Measurements from ENCODE around the gene NBPF1. TPM values are rescaled to one million over a fixed set of nuclear protein-coding genes. Genes with fewer than 3 reads are reported as not detected.
"Not testable (repeated sequence)": the region's sequence is repeated elsewhere in the genome, so short reads cannot be mapped to it uniquely, and the experiment has no call there.

NBPF1 gene
- polyA plus RNA-seq, 1 experiment: 28.3 TPM

- H3K36me3 ChIP-seq (ENCODE audit: control insufficient read depth, insufficient read depth, low read length); H3K4me3 ChIP-seq (ENCODE audit: low read depth, low read length); POLR2A ChIA-PET; DNase-seq (ENCODE audit: low read depth); H3K27me3 ChIP-seq (ENCODE audit: control insufficient read depth, insufficient read depth, low read length): not testable (repeated sequence)
- CTCF ChIA-PET: interaction anchor here (0.9 to 2.5 kb wide), 5 partner anchors 14 to 30 kb away, joined by 3 to 8 read pairs (median 3); no protein-coding TSS in a partner anchor
Measured at GRCh38 chr1:16639091-16640031, 26.0 kb upstream of the NBPF1 start.

- POLR2A ChIA-PET: not testable (repeated sequence)
Measured at GRCh38 chr1:16637941-16638778, 24.8 kb upstream of the NBPF1 start.

DNA sequence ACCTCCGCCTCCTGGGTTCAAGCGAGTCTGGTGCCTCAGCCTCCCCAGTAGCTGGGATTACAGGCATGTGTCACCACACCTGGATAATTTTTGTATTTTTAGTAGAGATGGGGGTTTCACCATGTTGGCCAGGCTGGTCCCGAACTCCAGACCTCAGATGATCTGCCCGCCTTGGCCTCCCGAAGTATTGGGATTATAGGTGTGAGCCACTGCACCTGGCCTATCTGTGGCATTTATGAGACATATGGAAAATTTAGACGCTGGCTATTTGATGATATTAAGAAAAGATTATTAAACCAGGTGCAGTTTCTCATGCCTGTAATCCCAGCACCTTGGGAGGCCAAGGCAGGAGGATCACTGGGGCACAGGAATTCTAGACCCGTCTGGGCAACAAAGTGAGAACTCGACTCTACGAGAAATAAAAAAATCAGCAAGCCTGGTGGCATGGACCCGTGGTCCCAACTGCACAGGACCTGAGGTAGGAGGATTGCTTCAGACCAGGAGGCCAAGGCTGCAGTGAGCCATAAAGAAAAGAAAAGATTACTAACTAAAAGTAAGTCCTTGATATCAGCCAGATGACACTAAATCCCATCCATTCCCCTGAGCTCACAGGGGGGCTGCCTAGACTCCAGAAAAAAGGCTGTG lies 23.3 kb upstream of the NBPF1 start:
- H3K36me3 ChIP-seq (ENCODE audit: control insufficient read depth, insufficient read depth, low read length): peaks cover 18% of the 10 kb centered on the region
- CTCF ChIA-PET: interaction anchor here (0.7 to 4.9 kb wide), 4 partner anchors 11 to 16 kb away, joined by 4 to 42 read pairs (median 12); no protein-coding TSS in a partner anchor
- H3K27me3 ChIP-seq (ENCODE audit: control insufficient read depth, insufficient read depth, low read length); DNase-seq (ENCODE audit: low read depth); H3K4me3 ChIP-seq (ENCODE audit: low read depth, low read length); POLR2A ChIA-PET: not testable (repeated sequence)

More at GRCh38 chr1:16637941-16638778, 24.8 kb upstream of the NBPF1 start:
- not testable (repeated sequence) for H3K4me3 ChIP-seq (ENCODE audit: low read depth, low read length); DNase-seq (ENCODE audit: low read depth); H3K27me3 ChIP-seq (ENCODE audit: control insufficient read depth, insufficient read depth, low read length); H3K36me3 ChIP-seq (ENCODE audit: control insufficient read depth, insufficient read depth, low read length)
- CTCF ChIA-PET: interaction anchor here (0.9 to 2.5 kb wide), 4 partner anchors 13 to 29 kb away, joined by 3 to 8 read pairs (median 5); no protein-coding TSS in a partner anchor

GRCh38 chr1:16635959-16636358 lies 22.6 kb upstream of the NBPF1 start:
- CTCF ChIA-PET: interaction anchor here (3.4 to 4.9 kb wide), 2 partner anchors 11 to 14 kb away, joined by 17 to 42 read pairs; no protein-coding TSS in a partner anchor
- POLR2A ChIA-PET; H3K27me3 ChIP-seq (ENCODE audit: control insufficient read depth, insufficient read depth, low read length); H3K4me3 ChIP-seq (ENCODE audit: low read depth, low read length); DNase-seq (ENCODE audit: low read depth): not testable (repeated sequence)
- H3K36me3 ChIP-seq (ENCODE audit: control insufficient read depth, insufficient read depth, low read length): peaks cover 25% of the 10 kb centered on the region

GRCh38 chr1:16633540-16634282 lies 20.3 kb upstream of the NBPF1 start:
- POLR2A ChIA-PET; DNase-seq (ENCODE audit: low read depth); H3K4me3 ChIP-seq (ENCODE audit: low read depth, low read length); H3K27me3 ChIP-seq (ENCODE audit: control insufficient read depth, insufficient read depth, low read length): not testable (repeated sequence)
- CTCF ChIA-PET: interaction anchor here (0.6 to 4.9 kb wide), 5 partner anchors 8 to 71 kb away, joined by 3 to 42 read pairs (median 5); no protein-coding TSS in a partner anchor
- H3K36me3 ChIP-seq (ENCODE audit: control insufficient read depth, insufficient read depth, low read length): peaks cover 40% of the 10 kb centered on the region

DNA sequence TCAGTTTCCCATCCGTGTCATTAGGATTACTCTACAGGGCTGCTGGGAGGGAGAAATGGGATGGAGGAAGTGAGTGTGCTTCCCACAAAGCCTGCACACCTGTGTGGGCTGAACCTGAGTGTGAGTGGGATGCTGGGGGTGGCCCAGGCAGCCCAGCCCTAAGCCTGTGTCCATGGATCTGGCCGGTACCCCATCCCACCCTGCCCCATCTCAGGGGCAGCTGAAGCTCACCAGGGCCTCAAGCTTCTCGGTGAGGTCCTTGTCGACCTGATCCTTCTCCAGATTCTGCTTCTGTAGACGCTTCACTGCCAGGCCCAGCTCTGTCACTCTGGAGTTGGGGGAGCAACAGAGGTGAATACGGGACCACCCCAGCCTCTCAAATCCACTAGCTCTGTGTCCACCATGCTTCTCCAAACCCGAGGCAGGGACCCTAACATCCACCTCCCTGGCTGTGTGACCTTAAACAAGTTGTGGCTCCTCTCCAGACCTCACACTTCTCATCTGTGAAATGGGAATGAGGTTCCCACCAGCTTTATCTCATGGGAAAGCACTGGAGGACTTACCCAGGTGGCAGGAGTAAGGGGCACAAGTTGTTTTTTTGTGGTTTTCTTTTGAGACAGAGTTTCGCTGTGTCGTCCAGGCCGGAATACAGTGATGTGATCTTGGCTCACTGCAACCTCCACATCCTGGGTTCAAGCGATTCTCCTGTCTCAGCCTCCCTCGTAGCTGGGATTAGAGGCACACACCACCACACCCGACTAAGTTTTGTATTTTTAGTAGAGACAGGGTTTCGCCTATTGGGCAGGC lies 18.9 kb upstream of the NBPF1 start:
- POLR2A ChIA-PET; DNase-seq (ENCODE audit: low read depth); H3K4me3 ChIP-seq (ENCODE audit: low read depth, low read length); H3K27me3 ChIP-seq (ENCODE audit: control insufficient read depth, insufficient read depth, low read length): not testable (repeated sequence)
- H3K36me3 ChIP-seq (ENCODE audit: control insufficient read depth, insufficient read depth, low read length): peaks cover 46% of the 10 kb centered on the region
- CTCF ChIA-PET: interaction anchor here (1.4 to 4.9 kb wide), 4 partner anchors 11 to 28 kb away, joined by 4 to 42 read pairs (median 4); no protein-coding TSS in a partner anchor

DNA sequence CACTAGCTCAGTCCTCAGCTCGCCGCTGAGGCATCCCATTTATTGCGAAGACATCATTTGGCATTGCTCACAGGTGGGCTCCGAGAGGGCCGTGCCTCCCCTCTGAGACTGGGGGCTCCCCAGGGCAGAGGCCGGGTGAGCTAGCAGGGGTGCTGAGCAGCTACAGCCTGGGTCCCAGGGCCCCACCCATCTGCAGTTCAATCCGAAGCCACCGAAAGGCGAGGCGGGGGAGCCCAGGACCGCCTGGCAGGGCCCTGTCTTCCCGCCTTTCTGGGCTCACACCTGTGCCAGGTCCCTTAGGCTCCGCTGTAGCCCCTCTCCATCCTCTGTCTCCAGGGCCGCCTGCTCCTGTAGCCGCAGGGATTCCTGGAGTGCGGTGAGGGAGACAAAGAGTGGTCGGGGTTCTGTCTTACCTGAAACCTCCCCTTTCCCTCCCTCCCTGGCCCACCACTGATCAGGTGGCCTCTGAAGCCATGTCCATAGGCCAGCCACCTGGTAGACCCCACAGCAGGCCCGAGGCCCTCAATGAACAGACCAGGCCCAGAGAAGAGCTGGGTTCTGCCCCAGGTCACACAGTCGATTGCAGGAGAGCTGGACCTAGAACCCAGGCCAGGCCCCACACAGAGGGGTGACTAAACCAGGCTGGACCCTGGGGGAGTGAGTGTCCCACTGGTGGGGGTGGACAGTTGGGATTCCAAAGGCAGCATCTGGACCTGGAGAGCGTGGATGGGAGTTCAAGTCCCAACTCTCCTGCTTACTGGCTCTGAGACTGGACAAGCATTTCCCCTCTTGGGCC lies 18.1 kb upstream of the NBPF1 start:
- CTCF ChIA-PET: interaction anchor here (0.8 to 4.9 kb wide), 4 partner anchors 10 to 78 kb away, joined by 3 to 42 read pairs (median 10); no protein-coding TSS in a partner anchor
- POLR2A ChIA-PET: no interaction called here
- DNase-seq (ENCODE audit: low read depth): no peak
- no peaks in the 10 kb centered on the region for H3K27me3 ChIP-seq (ENCODE audit: control insufficient read depth, insufficient read depth, low read length)
- peaks cover 48% of the 10 kb centered on the region for H3K36me3 ChIP-seq (ENCODE audit: control insufficient read depth, insufficient read depth, low read length)
- no peak overlapping the region for H3K4me3 ChIP-seq (ENCODE audit: low read depth, low read length)
- TF ChIP-seq, protein P1, sequence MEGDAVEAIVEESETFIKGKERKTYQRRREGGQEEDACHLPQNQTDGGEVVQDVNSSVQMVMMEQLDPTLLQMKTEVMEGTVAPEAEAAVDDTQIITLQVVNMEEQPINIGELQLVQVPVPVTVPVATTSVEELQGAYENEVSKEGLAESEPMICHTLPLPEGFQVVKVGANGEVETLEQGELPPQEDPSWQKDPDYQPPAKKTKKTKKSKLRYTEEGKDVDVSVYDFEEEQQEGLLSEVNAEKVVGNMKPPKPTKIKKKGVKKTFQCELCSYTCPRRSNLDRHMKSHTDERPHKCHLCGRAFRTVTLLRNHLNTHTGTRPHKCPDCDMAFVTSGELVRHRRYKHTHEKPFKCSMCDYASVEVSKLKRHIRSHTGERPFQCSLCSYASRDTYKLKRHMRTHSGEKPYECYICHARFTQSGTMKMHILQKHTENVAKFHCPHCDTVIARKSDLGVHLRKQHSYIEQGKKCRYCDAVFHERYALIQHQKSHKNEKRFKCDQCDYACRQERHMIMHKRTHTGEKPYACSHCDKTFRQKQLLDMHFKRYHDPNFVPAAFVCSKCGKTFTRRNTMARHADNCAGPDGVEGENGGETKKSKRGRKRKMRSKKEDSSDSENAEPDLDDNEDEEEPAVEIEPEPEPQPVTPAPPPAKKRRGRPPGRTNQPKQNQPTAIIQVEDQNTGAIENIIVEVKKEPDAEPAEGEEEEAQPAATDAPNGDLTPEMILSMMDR (IDR thresholded peaks at IDR 0.05; ENCODE audit: insufficient read depth, low read depth, low read length): no peak

All from BJ (cell line).